Esophagus muscularis mucosa (tissue), 4 donors: Measurements from ENCODE around the gene UBE2QL1.

Experiments
- CTCF ChIP-seq, 3 experiments: fragments of 200-600 bp in 2 of 3; fragments of 450-650 bp in 1 of 3; sonication (generic) in 2 of 3; IDR thresholded peaks; one replicate each; pipeline ENCODE4 v1.5.1; 2017 to 2019; ENCODE audit warnings: antibody characterized with exemption in 3 of 3, mild to moderate bottlenecking in 2 of 3, moderate library complexity in 1 of 3
- EP300 ChIP-seq: sonication (generic); formaldehyde crosslinking; IDR thresholded peaks from one replicate; pipeline ENCODE4 v1.6.1; 2017; ENCODE audit warnings: antibody characterized with exemption
- POLR2A ChIP-seq: fragments of 450-650 bp; IDR thresholded peaks from one replicate; pipeline ENCODE4 v1.6.1; 2017; ENCODE audit warnings: antibody characterized with exemption, moderate library complexity, mild to moderate bottlenecking, low read depth
- POLR2AphosphoS5 ChIP-seq, 2 donors: sonication (generic); formaldehyde crosslinking; IDR thresholded peaks; one replicate each; pipeline ENCODE4 v1.6.1; 2017; ENCODE audit warnings: antibody characterized with exemption in 2 of 2

DNA sequence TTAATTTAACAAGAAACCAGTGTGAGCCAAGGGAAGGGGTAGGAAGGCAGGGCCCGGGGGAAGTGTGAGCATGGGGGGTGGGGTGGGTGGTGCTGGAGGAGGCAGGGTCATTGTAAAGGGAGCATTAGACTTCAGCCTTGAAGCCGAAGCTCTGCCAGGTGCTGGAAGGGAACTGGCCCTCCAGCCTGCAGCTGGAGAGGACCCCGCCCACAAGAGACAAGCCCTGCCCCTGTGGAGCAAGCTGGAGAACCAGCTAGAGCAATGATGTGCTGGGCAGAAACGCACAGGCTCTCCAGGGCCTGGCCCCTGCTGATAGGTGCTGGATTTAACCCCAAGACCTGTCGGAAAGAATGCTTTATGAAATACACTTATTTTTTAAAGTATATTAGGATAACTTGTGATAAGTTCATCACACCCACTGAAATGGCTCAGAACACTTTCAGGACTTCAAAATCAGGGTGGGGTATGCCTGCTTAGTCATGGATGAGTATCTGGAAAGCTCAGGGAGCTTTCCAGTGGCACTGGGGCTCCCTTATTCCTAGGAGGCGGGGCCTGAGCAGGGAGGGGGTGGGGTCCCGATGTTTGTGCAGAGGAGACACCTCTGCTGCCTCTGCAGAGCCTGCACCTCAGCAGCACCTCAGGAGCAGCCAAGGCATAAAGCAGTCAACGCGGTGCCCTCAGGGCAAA lies 27.1 kb downstream of the UBE2QL1 start:
- no peak for TF ChIP-seq EP300
- TF ChIP-seq POLR2A, result no peak
- no peak for TF ChIP-seq POLR2AphosphoS5 (IDR thresholded peaks at IDR 0.05)
- TF ChIP-seq CTCF (IDR thresholded peaks at IDR 0.05), result no peak
